Measurements from ENCODE around the gene MUCL3. TPM values are rescaled to one million over a fixed set of nuclear protein-coding genes. Genes with fewer than 3 reads are reported as not detected.

Gene MUCL3
- total RNA-seq, 1 experiment from 2014 or later, result 0.15 TPM

DNA sequence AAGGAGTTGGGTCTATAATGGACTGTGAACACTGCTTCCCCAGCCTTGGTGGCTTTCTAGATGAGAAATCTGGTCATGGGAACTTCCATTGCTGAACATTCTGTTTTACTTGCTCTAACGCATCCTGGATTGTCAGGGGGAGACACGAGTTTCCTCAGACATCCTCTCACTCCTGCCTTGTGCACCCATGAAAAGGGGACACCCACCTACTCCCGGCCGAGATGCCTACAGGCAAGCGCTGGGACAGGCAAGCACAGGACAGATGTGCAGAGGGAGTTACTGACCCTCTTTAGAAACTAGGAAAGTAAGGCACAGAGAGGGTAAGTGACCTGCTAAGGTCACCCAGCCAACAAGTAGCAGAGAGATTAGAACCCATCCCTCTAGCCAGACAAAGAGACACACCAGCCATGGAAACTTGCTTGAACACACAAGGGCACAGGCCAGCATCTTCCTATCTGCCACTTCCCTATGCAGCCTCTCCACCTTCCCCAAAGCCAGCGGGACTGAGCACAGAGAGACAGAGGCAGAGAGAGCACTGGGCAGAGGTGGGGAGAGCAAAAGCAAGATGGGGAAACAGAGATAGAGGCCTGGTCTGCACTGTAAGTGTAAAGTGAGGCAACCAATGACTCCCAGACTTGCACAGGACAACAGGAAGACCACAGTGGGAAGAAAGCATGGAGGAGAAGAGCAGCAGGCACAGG, 8.0 kb upstream of the MUCL3 start:
- DNase-seq (ENCODE audit: low spot score) (no peak), ATAC-seq (no peak)
- Mint-ChIP-seq H3K27me3 (ENCODE audit: low read depth) (no peaks in the 10 kb centered on the region), H3K4me1 (peaks cover 11% of the 10 kb centered on the region), H3K4me3 (no peak overlapping the region), H3K9me3 (peaks cover 16% of the 10 kb centered on the region), H3K27ac (no peak overlapping the region), H3K36me3 (peaks cover 16% of the 10 kb centered on the region)
- TF ChIP-seq TCF7 (CRISPR knock-in tag; IDR thresholded peaks at IDR 0.05; ENCODE audit: low read depth), result no peak
- TF ChIP-seq ZBTB21 (CRISPR knock-in tag; IDR thresholded peaks at IDR 0.05; ENCODE audit: borderline replicate concordance), result no peak
- no peak for TF ChIP-seq RORB (CRISPR knock-in tag; IDR thresholded peaks at IDR 0.05)
- no peak for TF ChIP-seq CBFB (CRISPR knock-in tag; IDR thresholded peaks at IDR 0.05; ENCODE audit: low read depth)
- no peak for TF ChIP-seq MXD4 (CRISPR knock-in tag; IDR thresholded peaks at IDR 0.05; ENCODE audit: borderline replicate concordance)
- TF ChIP-seq NFATC4 (CRISPR knock-in tag; IDR thresholded peaks at IDR 0.05), result no peak
- TF ChIP-seq ATF1 (CRISPR knock-in tag; IDR thresholded peaks at IDR 0.05), result no peak
- no peak for TF ChIP-seq TEAD4 (CRISPR knock-in tag; IDR thresholded peaks at IDR 0.05)
- no peak for TF ChIP-seq NR3C1 (CRISPR knock-in tag; conservative IDR thresholded peaks at IDR 0.05; ENCODE audit: low read depth)
- TF ChIP-seq, protein P1, sequence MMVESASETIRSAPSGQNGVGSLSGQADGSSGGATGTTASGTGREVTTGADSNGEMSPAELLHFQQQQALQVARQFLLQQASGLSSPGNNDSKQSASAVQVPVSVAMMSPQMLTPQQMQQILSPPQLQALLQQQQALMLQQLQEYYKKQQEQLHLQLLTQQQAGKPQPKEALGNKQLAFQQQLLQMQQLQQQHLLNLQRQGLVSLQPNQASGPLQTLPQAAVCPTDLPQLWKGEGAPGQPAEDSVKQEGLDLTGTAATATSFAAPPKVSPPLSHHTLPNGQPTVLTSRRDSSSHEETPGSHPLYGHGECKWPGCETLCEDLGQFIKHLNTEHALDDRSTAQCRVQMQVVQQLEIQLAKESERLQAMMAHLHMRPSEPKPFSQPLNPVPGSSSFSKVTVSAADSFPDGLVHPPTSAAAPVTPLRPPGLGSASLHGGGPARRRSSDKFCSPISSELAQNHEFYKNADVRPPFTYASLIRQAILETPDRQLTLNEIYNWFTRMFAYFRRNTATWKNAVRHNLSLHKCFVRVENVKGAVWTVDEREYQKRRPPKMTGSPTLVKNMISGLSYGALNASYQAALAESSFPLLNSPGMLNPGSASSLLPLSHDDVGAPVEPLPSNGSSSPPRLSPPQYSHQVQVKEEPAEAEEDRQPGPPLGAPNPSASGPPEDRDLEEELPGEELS (CRISPR knock-in tag; IDR thresholded peaks at IDR 0.05), result no peak
- TF ChIP-seq, protein P2, sequence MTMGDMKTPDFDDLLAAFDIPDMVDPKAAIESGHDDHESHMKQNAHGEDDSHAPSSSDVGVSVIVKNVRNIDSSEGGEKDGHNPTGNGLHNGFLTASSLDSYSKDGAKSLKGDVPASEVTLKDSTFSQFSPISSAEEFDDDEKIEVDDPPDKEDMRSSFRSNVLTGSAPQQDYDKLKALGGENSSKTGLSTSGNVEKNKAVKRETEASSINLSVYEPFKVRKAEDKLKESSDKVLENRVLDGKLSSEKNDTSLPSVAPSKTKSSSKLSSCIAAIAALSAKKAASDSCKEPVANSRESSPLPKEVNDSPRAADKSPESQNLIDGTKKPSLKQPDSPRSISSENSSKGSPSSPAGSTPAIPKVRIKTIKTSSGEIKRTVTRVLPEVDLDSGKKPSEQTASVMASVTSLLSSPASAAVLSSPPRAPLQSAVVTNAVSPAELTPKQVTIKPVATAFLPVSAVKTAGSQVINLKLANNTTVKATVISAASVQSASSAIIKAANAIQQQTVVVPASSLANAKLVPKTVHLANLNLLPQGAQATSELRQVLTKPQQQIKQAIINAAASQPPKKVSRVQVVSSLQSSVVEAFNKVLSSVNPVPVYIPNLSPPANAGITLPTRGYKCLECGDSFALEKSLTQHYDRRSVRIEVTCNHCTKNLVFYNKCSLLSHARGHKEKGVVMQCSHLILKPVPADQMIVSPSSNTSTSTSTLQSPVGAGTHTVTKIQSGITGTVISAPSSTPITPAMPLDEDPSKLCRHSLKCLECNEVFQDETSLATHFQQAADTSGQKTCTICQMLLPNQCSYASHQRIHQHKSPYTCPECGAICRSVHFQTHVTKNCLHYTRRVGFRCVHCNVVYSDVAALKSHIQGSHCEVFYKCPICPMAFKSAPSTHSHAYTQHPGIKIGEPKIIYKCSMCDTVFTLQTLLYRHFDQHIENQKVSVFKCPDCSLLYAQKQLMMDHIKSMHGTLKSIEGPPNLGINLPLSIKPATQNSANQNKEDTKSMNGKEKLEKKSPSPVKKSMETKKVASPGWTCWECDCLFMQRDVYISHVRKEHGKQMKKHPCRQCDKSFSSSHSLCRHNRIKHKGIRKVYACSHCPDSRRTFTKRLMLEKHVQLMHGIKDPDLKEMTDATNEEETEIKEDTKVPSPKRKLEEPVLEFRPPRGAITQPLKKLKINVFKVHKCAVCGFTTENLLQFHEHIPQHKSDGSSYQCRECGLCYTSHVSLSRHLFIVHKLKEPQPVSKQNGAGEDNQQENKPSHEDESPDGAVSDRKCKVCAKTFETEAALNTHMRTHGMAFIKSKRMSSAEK (CRISPR knock-in tag; IDR thresholded peaks at IDR 0.05; ENCODE audit: borderline replicate concordance), result no peak
- TF ChIP-seq KAT7 (CRISPR knock-in tag; IDR thresholded peaks at IDR 0.05; ENCODE audit: borderline replicate concordance), result no peak
- TF ChIP-seq OVOL2 (CRISPR knock-in tag; IDR thresholded peaks at IDR 0.05; ENCODE audit: borderline replicate concordance), result no peak
- no peak for TF ChIP-seq ZNF232 (CRISPR knock-in tag; IDR thresholded peaks at IDR 0.05)
- TF ChIP-seq ZNF219 (CRISPR knock-in tag; IDR thresholded peaks at IDR 0.05; ENCODE audit: borderline replicate concordance), result no peak
- TF ChIP-seq, protein P3, sequence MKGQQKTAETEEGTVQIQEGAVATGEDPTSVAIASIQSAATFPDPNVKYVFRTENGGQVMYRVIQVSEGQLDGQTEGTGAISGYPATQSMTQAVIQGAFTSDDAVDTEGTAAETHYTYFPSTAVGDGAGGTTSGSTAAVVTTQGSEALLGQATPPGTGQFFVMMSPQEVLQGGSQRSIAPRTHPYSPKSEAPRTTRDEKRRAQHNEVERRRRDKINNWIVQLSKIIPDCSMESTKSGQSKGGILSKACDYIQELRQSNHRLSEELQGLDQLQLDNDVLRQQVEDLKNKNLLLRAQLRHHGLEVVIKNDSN (CRISPR knock-in tag; IDR thresholded peaks at IDR 0.05), result no peak
- no peak for TF ChIP-seq SMAD4 (CRISPR knock-in tag; IDR thresholded peaks at IDR 0.05)
- no peak for TF ChIP-seq ZNF317 (CRISPR knock-in tag; IDR thresholded peaks at IDR 0.05; ENCODE audit: borderline replicate concordance, low read depth)
- no peak for TF ChIP-seq IRF2 (CRISPR knock-in tag; IDR thresholded peaks at IDR 0.05; ENCODE audit: borderline replicate concordance, low read depth)
- no peak for TF ChIP-seq SOX15 (CRISPR knock-in tag; IDR thresholded peaks at IDR 0.05)
- CTCF ChIA-PET, result no interaction called here
- POLR2A ChIA-PET, result no interaction called here

DNA sequence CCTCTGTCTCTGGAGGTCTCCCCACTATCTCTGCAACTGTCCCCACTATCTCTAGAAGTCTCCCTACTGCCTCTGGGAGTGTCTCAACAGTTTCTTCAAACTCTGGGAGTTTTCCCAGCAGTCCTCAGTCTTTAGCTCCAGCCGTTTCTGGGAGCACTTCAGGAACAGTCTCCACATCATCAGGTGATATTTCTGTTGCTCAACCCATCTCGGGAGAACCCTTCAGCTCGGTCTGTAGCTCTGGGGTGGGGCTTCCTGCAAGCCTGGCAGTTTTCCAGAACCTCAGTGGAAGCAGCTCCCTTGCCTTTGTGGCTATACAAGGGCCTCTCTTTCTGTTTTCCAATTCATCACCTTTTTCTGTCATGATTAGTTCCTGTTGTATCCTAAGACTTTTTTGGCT, 5.8 kb upstream of the MUCL3 start:
- TF ChIP-seq, protein P4, sequence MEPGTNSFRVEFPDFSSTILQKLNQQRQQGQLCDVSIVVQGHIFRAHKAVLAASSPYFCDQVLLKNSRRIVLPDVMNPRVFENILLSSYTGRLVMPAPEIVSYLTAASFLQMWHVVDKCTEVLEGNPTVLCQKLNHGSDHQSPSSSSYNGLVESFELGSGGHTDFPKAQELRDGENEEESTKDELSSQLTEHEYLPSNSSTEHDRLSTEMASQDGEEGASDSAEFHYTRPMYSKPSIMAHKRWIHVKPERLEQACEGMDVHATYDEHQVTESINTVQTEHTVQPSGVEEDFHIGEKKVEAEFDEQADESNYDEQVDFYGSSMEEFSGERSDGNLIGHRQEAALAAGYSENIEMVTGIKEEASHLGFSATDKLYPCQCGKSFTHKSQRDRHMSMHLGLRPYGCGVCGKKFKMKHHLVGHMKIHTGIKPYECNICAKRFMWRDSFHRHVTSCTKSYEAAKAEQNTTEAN (CRISPR knock-in tag; IDR thresholded peaks at IDR 0.05), result no peak
- TF ChIP-seq, protein P5, sequence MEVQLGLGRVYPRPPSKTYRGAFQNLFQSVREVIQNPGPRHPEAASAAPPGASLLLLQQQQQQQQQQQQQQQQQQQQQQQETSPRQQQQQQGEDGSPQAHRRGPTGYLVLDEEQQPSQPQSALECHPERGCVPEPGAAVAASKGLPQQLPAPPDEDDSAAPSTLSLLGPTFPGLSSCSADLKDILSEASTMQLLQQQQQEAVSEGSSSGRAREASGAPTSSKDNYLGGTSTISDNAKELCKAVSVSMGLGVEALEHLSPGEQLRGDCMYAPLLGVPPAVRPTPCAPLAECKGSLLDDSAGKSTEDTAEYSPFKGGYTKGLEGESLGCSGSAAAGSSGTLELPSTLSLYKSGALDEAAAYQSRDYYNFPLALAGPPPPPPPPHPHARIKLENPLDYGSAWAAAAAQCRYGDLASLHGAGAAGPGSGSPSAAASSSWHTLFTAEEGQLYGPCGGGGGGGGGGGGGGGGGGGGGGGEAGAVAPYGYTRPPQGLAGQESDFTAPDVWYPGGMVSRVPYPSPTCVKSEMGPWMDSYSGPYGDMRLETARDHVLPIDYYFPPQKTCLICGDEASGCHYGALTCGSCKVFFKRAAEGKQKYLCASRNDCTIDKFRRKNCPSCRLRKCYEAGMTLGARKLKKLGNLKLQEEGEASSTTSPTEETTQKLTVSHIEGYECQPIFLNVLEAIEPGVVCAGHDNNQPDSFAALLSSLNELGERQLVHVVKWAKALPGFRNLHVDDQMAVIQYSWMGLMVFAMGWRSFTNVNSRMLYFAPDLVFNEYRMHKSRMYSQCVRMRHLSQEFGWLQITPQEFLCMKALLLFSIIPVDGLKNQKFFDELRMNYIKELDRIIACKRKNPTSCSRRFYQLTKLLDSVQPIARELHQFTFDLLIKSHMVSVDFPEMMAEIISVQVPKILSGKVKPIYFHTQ (CRISPR knock-in tag; IDR thresholded peaks at IDR 0.05), result no peak
- TF ChIP-seq MXD4 (CRISPR knock-in tag; IDR thresholded peaks at IDR 0.05; ENCODE audit: borderline replicate concordance), result no peak
- no peak for TF ChIP-seq NFATC4 (CRISPR knock-in tag; IDR thresholded peaks at IDR 0.05)
- ChIA-PET CTCF (interaction anchor here (0.6 to 0.8 kb wide), 3 partner anchors 135 to 163 kb away, joined by 3 to 5 read pairs (median 3); no protein-coding TSS in a partner anchor), POLR2A (no interaction called here)
- H3K4me3 Mint-ChIP-seq, result no peak overlapping the region
- peaks cover 18% of the 10 kb centered on the region for H3K4me1 Mint-ChIP-seq
- H3K9me3 Mint-ChIP-seq, result no peaks in the 10 kb centered on the region
- ATAC-seq, result no peak
- H3K36me3 Mint-ChIP-seq, result no peaks in the 10 kb centered on the region
- no peak overlapping the region for H3K27ac Mint-ChIP-seq
- H3K27me3 Mint-ChIP-seq (ENCODE audit: low read depth), result no peaks in the 10 kb centered on the region
- DNase-seq (ENCODE audit: low spot score), result no peak
